HG03469 (cell line): ENCODE measurements around the gene SLC4A8.
"Not testable (repeated sequence)": the region's sequence is repeated elsewhere in the genome, so short reads cannot be mapped to it uniquely, and the experiment has no call there.

Experiments
- ATAC-seq: cut with Tn5 transposase; IDR thresholded peaks from one replicate; pipeline ENCODE4 v1.9.1; 2021; ENCODE audit warnings: mild to moderate bottlenecking, moderate library complexity, moderate number of reproducible peaks; ENCODE audit not compliant: unreplicated experiment

The SLC4A8 gene

DNA sequence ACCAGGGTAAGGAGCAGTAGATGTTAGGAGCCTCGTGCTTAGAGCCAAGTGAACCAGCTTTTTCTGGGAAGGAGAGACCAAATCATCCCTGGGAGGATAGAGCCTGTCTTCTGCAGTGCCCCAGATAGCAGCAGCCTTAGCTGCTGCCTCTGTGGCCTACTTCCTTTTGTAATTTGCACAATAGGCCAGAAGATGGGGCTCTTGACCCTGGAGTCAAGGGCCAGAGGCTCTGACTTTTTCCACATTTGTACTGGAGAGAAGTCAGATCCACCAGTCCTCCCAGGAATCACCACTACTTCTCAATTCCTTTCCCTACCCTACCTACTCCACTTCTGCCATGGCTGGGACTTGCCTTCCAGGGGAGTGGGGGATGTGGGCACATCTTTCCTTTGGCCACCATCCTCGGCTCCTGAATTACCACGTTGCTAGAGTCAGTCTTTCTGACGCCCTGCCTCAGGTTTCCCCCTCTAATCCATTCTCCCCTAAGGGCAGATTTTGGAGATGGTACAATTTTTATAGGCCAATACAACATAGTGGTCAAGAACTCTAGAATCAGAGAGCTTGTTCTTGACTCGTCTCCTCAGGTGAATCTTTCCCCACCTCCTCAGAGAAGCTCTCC, 3.3 kb upstream of the SLC4A8 start:
- no peak for ATAC-seq

DNA sequence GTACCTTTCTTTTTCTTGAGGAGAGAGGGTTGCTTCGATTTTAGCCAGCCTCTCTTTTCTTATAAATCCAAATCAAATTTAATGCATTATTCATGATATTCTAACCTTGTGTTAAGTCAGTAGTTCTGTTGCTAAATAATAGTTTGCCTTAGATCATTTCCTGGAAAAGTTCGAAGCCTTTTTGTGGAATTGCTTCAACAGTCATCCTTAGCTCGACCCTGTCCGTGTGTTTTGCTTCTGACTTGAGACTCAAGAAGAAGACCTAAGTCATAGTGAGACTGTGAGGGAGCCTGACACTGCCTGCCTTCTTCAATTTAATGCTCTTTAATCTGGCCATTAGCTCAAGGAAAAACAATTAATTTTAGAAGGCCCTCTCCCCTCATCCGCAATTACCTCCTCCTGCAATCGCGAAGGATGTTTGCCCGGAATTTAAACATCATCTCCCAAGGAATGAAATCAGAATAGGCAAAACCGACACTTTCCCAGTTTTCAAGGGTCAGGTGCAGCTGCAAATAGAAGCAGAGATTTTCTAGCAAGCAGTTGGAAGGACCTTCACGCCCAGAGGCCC, 453 bp upstream of the SLC4A8 start:
- no peak for ATAC-seq

GRCh38 chr12:51428256-51428655, 3.6 kb downstream of the SLC4A8 start:
- no peak for ATAC-seq

DNA sequence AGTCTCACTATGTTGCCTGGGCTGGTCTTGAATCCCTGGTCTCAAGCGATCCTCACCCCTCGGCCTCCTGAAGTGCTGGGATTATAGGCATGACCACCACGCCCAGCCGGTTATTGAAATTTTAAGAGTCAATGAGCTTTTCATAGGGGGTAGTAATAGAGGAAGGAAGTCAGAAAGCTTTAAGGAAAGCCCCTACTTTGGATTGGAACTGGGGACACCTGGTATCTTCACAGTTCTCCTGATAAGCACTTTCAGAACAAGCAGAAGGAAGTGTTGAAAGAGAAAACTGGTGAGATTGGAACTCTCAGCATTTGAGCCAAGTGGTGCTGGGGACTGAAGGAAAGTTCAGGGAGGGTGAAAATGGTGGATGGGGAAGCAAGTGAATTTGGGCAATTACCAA, 5.1 kb downstream of the SLC4A8 start:
- ATAC-seq, result no peak

GRCh38 chr12:51430196-51430895, 5.7 kb downstream of the SLC4A8 start:
- no peak for ATAC-seq

DNA sequence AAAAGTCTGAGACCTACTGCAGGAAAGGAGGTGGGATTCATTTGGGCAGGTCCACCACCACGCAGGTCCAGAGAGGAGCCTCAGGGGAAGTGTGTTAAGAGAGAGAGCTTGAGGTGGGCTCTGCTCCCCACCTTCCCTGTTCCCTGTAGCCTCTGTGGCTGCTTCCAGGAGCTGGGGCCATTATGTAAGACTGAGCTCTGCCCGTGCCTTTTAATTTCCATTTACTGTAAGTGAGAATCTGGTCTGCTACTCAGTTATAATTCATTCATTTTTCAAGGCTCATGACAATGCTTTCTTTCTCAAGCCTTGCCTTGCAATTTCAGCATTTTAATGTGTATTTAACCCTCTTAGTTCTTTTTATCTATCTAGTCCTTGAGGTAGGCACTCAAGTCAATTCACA, 8.3 kb downstream of the SLC4A8 start:
- ATAC-seq, result no peak

GRCh38 chr12:51434305-51434704, 9.7 kb downstream of the SLC4A8 start:
- no peak for ATAC-seq

GRCh38 chr12:51437431-51437830, 12.8 kb downstream of the SLC4A8 start:
- no peak for ATAC-seq

GRCh38 chr12:51439330-51439729, 14.7 kb downstream of the SLC4A8 start:
- no peak for ATAC-seq

- ATAC-seq, result no peak
Measured at GRCh38 chr12:51441583-51441982, 17.0 kb downstream of the SLC4A8 start.

DNA sequence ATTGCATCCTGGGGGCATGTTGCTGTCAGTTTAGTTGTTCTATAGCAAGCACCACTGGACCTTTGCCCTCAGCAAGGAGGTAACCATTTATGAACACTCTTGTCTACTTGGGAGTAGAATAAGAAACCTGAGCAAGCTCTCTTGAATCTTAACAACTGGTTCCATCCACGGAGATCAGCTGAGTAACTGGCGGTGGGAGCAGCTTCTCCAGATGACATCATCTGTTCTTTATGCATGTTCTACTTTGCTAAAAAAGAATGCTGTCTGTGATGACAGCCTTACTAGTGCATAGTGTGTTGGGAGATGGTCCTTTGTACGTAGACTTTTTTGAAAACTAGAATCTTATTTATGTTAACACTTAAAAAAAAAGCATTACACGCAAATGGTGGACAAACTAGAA, 17.7 kb downstream of the SLC4A8 start:
- no peak for ATAC-seq

GRCh38 chr12:51443573-51443972, 18.9 kb downstream of the SLC4A8 start:
- ATAC-seq, result no peak

GRCh38 chr12:51448618-51449256, 24.1 kb downstream of the SLC4A8 start:
- no peak for ATAC-seq

GRCh38 chr12:51449580-51450246, 25.1 kb downstream of the SLC4A8 start:
- no peak for ATAC-seq

DNA sequence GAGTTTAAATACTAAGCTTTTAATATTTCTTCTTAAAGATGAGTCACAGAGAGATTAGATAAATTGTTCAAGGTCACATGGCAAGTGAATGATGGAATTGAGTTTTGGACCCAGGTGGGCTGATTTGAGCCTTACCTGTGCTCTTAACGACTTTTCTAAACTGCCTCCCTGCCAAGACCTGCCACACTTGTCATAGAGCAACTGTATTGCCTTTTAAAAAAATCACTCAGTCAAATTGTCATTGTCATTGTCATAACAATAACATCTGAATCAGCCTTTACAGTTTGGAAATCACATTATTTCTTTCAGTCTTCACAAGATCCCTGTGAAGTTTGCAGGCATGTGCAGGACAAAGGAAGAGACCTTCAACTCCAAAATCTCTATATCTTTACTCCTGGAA, 25.7 kb downstream of the SLC4A8 start:
- ATAC-seq, result no peak

DNA sequence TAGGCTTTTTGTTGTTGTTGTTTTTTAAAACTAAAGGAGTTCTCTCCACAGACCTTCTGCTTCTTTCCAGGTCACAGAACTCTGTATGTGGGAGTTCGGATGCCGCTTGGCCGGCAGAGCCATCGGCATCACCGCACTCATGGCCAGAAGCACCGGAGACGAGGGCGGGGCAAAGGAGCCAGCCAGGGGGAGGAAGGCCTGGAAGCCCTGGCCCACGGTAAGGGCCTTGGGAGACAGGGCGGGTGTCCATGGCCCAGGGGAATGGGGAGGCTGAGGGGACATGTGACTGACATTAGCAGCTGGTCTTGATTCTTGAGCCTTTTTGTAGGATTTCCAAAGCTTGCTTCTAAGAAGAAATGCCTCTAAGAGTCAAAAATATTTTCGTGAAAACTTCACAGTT, 26.2 kb downstream of the SLC4A8 start:
- ATAC-seq, result no peak

- ATAC-seq, result not testable (repeated sequence)
Measured at GRCh38 chr12:51454016-51454415, 29.4 kb downstream of the SLC4A8 start.

GRCh38 chr12:51455050-51455449, 30.4 kb downstream of the SLC4A8 start:
- ATAC-seq, result not testable (repeated sequence)

- no peak for ATAC-seq
Measured at GRCh38 chr12:51458635-51459034, 34.0 kb downstream of the SLC4A8 start.

DNA sequence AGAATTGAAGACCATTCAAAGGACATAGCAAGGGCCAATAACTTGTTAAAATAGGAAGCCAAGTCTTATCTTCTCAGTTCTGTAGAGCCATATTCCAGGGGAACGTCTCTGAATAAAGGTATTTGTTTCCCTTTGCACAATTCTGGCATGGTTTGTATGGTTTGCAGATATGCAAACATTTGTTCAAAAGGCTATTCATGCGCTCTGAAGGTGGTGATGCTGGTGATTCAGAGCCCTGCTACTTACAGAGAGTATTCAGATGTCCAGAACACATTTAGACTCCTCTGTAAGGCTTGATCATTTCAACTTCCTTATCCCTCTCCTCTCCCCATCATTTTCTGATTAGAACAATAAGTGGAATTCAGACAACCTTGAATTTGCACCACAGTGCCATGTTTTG, 35.9 kb downstream of the SLC4A8 start:
- no peak for ATAC-seq

- no peak for ATAC-seq
Measured at GRCh38 chr12:51465491-51465890, 40.9 kb downstream of the SLC4A8 start.
